SK-N-SH treated with all-trans-retinoic acid at 6 μM for 48 hours (cell line): ENCODE results near the gene ZBTB12.
"Not testable (repeated sequence)": the region's sequence is repeated elsewhere in the genome, so short reads cannot be mapped to it uniquely, and the experiment has no call there.

Experiments
- ATAC-seq: fragments of 200-7000 bp; cut with Tn5 transposase; 3 replicates; pipeline ENCODE4 v1.9.1; 2020; ENCODE audit warnings: mild to moderate bottlenecking, moderate library complexity
- ARNTL ChIP-seq: fragments of 450-650 bp; formaldehyde crosslinking; IDR thresholded peaks from 2 replicates; pipeline ENCODE4 v1.5.0; 2020; ENCODE audit warnings: low read depth, mild to moderate bottlenecking, moderate library complexity, borderline replicate concordance
- BACH2 ChIP-seq: fragments of 250-450 bp; sonication (Bioruptor Pico); IDR thresholded peaks from 2 replicates; pipeline ENCODE4 v1.9.0; 2021; ENCODE audit warnings: mild to moderate bottlenecking, borderline replicate concordance
- CREB5 ChIP-seq: fragments of 250-450 bp; sonication (Bioruptor Pico); IDR thresholded peaks from 2 replicates; pipeline ENCODE4 v1.5.1; 2020; ENCODE audit warnings: low read depth, mild to moderate bottlenecking, moderate library complexity
- CSDC2 ChIP-seq: fragments of 250-450 bp; sonication (Bioruptor Pico); IDR thresholded peaks from 2 replicates; pipeline ENCODE4 v1.5.0; 2020; ENCODE audit warnings: mild to moderate bottlenecking, moderate library complexity
- ESRRG ChIP-seq: fragments of 250-450 bp; sonication (Bioruptor Pico); IDR thresholded peaks from 2 replicates; pipeline ENCODE4 v1.6.1; 2021; ENCODE audit warnings: mild to moderate bottlenecking
- GLIS3 ChIP-seq: fragments of 250-450 bp; sonication (Bioruptor Pico); IDR thresholded peaks from 2 replicates; pipeline ENCODE4 v1.5.0; 2020; ENCODE audit warnings: mild to moderate bottlenecking, moderate library complexity
- ISL1 ChIP-seq: fragments of 250-450 bp; sonication (Bioruptor Pico); IDR thresholded peaks from 2 replicates; pipeline ENCODE4 v2.1.2; 2022; ENCODE audit warnings: mild to moderate bottlenecking, moderate library complexity
- OSR1 ChIP-seq: fragments of 250-450 bp; sonication (Bioruptor Pico); IDR thresholded peaks from 2 replicates; pipeline ENCODE4 v1.8.0; 2022; ENCODE audit warnings: moderate library complexity, mild to moderate bottlenecking, inconsistent platforms
- PPARA ChIP-seq: fragments of 250-450 bp; sonication (Bioruptor Pico); IDR thresholded peaks from 2 replicates; pipeline ENCODE4 v1.5.0; 2020; ENCODE audit warnings: mild to moderate bottlenecking, borderline replicate concordance
- RARB ChIP-seq: fragments of 250-450 bp; sonication (Bioruptor Pico); IDR thresholded peaks from 2 replicates; pipeline ENCODE4 v1.8.0; 2021; ENCODE audit warnings: mild to moderate bottlenecking, moderate library complexity
- SNAI2 ChIP-seq: fragments of 250-450 bp; sonication (Bioruptor Pico); IDR thresholded peaks from 2 replicates; pipeline ENCODE4 v1.5.0; 2020; ENCODE audit warnings: mild to moderate bottlenecking, moderate library complexity
- TCF4 ChIP-seq: fragments of 250-450 bp; sonication (Bioruptor Pico); IDR thresholded peaks from 2 replicates; pipeline ENCODE4 v1.8.0; 2021; ENCODE audit warnings: mild to moderate bottlenecking, moderate library complexity, borderline replicate concordance
- TSHZ2 ChIP-seq: fragments of 250-450 bp; sonication (Bioruptor Pico); IDR thresholded peaks from 2 replicates; pipeline ENCODE4 v1.5.0; 2020; ENCODE audit warnings: mild to moderate bottlenecking, moderate library complexity
- ZC3H10 ChIP-seq: fragments of 250-450 bp; sonication (Bioruptor Pico); IDR thresholded peaks from 2 replicates; pipeline ENCODE4 v1.5.1; 2021; ENCODE audit warnings: mild to moderate bottlenecking, moderate library complexity
- ZFP3 ChIP-seq: fragments of 250-450 bp; sonication (Bioruptor Pico); IDR thresholded peaks from 2 replicates; pipeline ENCODE4 v1.5.0; 2020; ENCODE audit warnings: mild to moderate bottlenecking, moderate library complexity
- ZFP30 ChIP-seq: fragments of 450-650 bp; formaldehyde crosslinking; IDR thresholded peaks from 2 replicates; pipeline ENCODE4 v1.5.0; 2022; ENCODE audit warnings: mild to moderate bottlenecking, moderate library complexity
- ZNF565 ChIP-seq: fragments of 450-650 bp; formaldehyde crosslinking; conservative IDR thresholded peaks from 2 replicates; pipeline ENCODE4 v1.5.0; 2020; ENCODE audit warnings: low read depth, mild to moderate bottlenecking, moderate library complexity
- ZNF70 ChIP-seq: fragments of 450-650 bp; formaldehyde crosslinking; IDR thresholded peaks from 2 replicates; pipeline ENCODE4 v1.5.0; 2020; ENCODE audit warnings: mild to moderate bottlenecking, moderate library complexity
- TF ChIP-seq, protein P1 (sequence below): fragments of 250-450 bp; sonication (Bioruptor Pico); IDR thresholded peaks from 2 replicates; pipeline ENCODE4 v1.8.0; 2020; ENCODE audit warnings: mild to moderate bottlenecking, moderate library complexity, borderline replicate concordance

ZBTB12 gene

DNA sequence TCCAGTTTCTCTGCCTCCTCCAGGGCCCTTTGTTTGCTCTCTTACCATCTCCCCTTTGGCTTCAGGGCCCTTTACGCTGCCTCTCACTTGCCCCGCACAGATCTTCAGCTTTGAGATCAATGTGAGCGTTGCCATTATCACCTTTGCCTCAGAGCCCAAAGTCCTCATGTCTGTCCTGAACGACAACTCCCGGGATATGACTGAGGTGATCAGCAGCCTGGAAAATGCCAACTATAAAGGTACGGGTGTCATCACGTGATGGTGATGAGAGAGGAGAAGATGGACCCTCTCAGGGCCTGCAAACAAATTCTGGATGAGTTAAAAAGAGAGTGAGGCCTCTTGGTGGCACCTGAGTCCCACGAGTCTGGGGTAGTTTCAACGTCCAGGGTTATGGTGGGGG, 33.9 kb upstream of the ZBTB12 start:
- TF ChIP-seq ZC3H10 (CRISPR knock-in tag) (no peak), TSHZ2 (CRISPR knock-in tag) (no peak), CSDC2 (CRISPR knock-in tag) (no peak), CREB5 (no peak), ZNF70 (CRISPR knock-in tag) (no peak)
- no peak for ATAC-seq

DNA sequence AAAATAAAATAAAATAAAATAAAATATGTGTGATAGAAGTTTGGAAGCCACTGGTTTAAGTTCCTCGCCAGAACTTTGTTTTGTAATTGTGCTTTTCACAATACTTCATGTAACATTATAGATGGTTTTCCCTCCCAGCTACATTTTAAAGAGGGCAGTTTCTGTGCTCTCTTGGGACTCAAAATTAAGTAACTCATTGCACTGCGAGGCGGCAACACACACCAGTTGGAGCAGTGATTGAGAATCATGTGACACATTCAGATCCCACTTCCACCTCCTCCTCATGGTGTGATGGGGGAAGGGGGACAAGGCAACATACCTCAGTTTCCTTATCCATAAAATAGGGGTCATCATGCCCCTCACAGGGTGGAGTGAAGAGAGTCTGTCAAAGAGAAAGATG, 33.1 kb upstream of the ZBTB12 start:
- TF ChIP-seq TCF4 (CRISPR knock-in tag) (no peak), BACH2 (CRISPR knock-in tag) (no peak), GLIS3 (CRISPR knock-in tag) (no peak), SNAI2 (CRISPR knock-in tag) (no peak), PPARA (no peak), ARNTL (CRISPR knock-in tag) (no peak), ZFP3 (CRISPR knock-in tag) (no peak), OSR1 (CRISPR knock-in tag) (no peak), ZC3H10 (CRISPR knock-in tag) (no peak)
- ATAC-seq = no peak

- ATAC-seq = no peak
- TF ChIP-seq ZFP3 (CRISPR knock-in tag) (no peak), TCF4 (CRISPR knock-in tag) (no peak), SNAI2 (CRISPR knock-in tag) (no peak), TSHZ2 (CRISPR knock-in tag) (no peak), ZFP30 (no peak), PPARA (no peak), ZNF70 (CRISPR knock-in tag) (no peak), ZNF565 (CRISPR knock-in tag) (no peak), ISL1 (no peak)
- TF ChIP-seq, all 23 proteins: peak for 0
Measured at GRCh38 chr6:31933537-31933936, 31.7 kb upstream of the ZBTB12 start.

DNA sequence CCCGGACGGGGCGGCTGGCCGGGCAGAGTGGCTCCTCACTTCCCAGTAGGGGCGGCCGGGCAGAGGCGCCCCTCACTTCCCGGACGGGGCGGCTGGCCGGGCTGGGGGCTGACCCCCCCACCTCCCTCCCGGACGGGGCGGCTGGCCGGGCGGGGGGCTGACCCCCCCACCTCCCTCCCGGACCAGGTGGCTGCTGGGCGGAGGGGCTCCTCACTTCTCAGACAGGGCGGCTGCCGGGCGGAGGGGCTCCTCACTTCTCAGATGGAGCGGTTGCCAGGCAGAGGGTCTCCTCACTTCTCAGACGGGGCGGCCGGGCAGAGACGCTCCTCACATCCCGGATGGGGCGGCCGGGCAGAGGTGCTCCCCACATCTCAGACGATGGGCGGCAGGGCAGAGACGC, 30.3 kb upstream of the ZBTB12 start:
- ATAC-seq = not testable (repeated sequence)

- TF ChIP-seq ZNF565 (CRISPR knock-in tag) (no peak), TSHZ2 (CRISPR knock-in tag) (no peak), CREB5 (no peak), RARB (CRISPR knock-in tag) (no peak), ZNF70 (CRISPR knock-in tag) (no peak), SNAI2 (CRISPR knock-in tag) (no peak), ESRRG (CRISPR knock-in tag) (no peak), ZFP30 (no peak), CSDC2 (CRISPR knock-in tag) (no peak), GLIS3 (CRISPR knock-in tag) (no peak), ZC3H10 (CRISPR knock-in tag) (no peak), OSR1 (CRISPR knock-in tag) (no peak), ARNTL (CRISPR knock-in tag) (no peak), ISL1 (no peak), TCF4 (CRISPR knock-in tag) (no peak)
- TF ChIP-seq, protein P1, sequence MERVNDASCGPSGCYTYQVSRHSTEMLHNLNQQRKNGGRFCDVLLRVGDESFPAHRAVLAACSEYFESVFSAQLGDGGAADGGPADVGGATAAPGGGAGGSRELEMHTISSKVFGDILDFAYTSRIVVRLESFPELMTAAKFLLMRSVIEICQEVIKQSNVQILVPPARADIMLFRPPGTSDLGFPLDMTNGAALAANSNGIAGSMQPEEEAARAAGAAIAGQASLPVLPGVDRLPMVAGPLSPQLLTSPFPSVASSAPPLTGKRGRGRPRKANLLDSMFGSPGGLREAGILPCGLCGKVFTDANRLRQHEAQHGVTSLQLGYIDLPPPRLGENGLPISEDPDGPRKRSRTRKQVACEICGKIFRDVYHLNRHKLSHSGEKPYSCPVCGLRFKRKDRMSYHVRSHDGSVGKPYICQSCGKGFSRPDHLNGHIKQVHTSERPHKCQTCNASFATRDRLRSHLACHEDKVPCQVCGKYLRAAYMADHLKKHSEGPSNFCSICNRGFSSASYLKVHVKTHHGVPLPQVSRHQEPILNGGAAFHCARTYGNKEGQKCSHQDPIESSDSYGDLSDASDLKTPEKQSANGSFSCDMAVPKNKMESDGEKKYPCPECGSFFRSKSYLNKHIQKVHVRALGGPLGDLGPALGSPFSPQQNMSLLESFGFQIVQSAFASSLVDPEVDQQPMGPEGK = no peak
- no peak for ATAC-seq
Measured at GRCh38 chr6:31930962-31931361, 29.1 kb upstream of the ZBTB12 start.
